OCI-LY1 (cell line): ENCODE measurements around the gene PIGV.

ENCODE experiments used
- CTCF ChIP-seq: fragments of 200-600 bp; sonication (generic), shearing (Covaris generic); IDR thresholded peaks from 2 replicates; pipeline ENCODE4 v1.5.1; 2017; ENCODE audit warnings: mild to moderate bottlenecking, antibody characterized with exemption, low read length, moderate library complexity, mixed read lengths
- EZH2 ChIP-seq: fragments of 200-600 bp; sonication (generic), shearing (Covaris generic); IDR thresholded peaks from 2 replicates; pipeline ENCODE4 v1.8.0; 2017; ENCODE audit warnings: borderline replicate concordance, mixed run types, mild to moderate bottlenecking, antibody characterized with exemption, low read length, moderate library complexity, mixed read lengths

GRCh38 chr1:26831546-26832248 lies 43.9 kb downstream of the PIGV start:
- no peak for TF ChIP-seq EZH2
- TF ChIP-seq CTCF = no peak
